HG02798 (cell line): Measurements from ENCODE around the gene VPREB3.

Experiments
- ATAC-seq: cut with Tn5 transposase; IDR thresholded peaks from one replicate; pipeline ENCODE4 v1.9.1; 2021; ENCODE audit warnings: mild to moderate bottlenecking; ENCODE audit not compliant: unreplicated experiment, poor library complexity

The VPREB3 gene

DNA sequence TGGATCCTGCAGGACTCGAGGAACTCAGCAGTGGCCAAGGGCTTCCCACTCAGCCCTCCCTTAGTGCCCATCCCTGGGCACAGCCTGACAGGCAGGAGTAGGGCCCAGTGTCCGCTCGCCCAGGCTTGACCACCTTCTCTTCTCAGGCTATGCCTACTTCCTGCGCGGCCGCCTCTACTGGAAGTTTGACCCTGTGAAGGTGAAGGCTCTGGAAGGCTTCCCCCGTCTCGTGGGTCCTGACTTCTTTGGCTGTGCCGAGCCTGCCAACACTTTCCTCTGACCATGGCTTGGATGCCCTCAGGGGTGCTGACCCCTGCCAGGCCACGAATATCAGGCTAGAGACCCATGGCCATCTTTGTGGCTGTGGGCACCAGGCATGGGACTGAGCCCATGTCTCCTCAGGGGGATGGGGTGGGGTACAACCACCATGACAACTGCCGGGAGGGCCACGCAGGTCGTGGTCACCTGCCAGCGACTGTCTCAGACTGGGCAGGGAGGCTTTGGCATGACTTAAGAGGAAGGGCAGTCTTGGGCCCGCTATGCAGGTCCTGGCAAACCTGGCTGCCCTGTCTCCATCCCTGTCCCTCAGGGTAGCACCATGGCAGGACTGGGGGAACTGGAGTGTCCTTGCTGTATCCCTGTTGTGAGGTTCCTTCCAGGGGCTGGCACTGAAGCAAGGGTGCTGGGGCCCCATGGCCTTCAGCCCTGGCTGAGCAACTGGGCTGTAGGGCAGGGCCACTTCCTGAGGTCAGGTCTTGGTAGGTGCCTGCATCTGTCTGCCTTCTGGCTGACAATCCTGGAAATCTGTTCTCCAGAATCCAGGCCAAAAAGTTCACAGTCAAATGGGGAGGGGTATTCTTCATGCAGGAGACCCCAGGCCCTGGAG, 29.3 kb upstream of the VPREB3 start:
- ATAC-seq: no peak

DNA sequence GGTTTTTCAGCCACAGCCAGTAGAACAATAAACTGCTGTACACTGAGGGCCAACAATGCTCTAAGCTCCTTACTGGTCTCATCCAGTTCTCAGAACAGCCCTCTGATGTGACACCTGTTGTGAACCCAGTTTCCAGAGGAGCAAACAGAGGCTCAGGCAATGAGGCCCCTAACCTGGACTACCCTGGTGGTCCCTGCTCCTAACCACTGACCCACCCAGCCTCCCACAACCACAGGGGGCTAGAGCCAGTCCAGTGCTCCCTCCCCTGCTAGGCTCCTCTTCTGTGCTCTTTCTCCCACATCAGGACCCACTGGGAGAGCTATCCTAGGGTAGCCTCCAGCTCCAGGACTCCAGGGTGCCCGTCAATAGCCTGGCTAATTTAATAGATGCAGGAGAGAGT, 28.5 kb upstream of the VPREB3 start:
- ATAC-seq: no peak

DNA sequence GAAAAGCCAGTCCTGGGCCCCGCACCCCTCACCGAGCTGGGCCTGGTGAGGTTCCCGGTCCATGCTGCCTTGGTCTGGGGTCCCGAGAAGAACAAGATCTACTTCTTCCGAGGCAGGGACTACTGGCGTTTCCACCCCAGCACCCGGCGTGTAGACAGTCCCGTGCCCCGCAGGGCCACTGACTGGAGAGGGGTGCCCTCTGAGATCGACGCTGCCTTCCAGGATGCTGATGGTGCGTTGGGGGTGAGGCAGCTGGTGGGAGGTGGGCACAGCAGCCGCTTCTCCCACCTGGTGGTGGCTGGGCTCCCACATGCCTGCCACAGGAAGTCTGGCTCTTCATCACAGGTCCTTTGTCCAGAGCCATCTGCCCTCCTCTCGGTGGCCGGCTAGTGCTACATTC, 28.0 kb upstream of the VPREB3 start:
- ATAC-seq: no peak

DNA sequence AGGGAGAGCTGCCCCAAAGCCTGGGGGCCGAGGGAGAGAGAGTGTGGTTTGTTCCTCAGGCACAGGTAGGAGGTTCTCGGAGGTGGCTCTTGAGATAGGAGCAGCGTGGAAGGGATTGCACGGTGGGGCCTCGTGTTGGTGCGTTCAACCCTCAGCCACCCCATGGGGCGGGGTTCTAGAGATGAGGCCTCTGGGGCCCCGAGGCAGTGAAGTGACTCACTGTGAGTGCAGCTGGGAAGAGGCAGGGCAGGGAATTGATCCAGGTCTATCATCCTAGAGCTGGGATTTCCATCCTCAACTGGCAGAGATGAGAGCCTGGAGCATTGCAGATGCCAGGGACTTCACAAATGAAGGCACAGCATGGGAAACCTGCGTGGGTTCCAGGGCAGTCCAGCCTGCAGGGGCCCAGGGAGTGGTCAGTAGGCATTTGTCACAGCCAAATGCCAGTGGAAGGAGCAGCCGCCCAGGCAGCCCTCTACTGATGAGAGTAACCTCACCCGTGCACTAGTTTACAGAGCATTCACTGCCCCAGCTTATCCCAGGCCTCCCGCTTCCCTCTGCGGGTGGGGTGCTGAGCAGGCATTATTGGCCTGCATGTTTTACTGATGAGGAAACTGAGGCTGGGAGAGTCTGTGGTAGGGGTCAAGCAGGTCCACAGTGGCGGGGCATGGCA, 27.4 kb upstream of the VPREB3 start:
- ATAC-seq: no peak

DNA sequence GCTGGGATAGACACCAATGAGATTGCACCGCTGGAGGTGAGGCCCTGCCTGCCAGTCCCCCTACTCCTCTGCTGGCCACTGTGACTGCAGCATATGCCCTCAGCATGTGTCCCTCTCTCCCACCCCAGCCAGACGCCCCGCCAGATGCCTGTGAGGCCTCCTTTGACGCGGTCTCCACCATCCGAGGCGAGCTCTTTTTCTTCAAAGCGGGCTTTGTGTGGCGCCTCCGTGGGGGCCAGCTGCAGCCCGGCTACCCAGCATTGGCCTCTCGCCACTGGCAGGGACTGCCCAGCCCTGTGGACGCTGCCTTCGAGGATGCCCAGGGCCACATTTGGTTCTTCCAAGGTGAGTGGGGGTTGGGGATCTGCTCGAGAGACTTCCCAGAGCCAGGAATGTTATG, 26.8 kb upstream of the VPREB3 start:
- no peak for ATAC-seq

DNA sequence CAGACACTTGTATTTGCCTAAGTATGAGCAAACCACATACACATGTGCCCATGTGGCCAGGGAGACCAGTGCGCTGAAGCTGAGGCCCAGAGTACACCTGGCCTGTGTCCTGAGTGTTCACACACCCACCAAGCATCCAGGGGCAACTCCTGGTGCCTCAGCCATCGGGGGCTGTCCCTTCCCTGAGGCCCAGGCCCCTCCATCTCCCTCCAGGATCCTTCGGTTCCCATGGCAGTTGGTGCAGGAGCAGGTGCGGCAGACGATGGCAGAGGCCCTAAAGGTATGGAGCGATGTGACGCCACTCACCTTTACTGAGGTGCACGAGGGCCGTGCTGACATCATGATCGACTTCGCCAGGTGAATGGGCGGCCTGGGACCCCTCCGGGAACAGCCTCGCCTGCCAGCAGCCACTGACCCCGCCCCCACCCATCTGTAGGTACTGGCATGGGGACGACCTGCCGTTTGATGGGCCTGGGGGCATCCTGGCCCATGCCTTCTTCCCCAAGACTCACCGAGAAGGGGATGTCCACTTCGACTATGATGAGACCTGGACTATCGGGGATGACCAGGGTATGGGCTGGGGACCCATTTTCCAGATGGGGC, 26.0 kb upstream of the VPREB3 start:
- no peak for ATAC-seq

DNA sequence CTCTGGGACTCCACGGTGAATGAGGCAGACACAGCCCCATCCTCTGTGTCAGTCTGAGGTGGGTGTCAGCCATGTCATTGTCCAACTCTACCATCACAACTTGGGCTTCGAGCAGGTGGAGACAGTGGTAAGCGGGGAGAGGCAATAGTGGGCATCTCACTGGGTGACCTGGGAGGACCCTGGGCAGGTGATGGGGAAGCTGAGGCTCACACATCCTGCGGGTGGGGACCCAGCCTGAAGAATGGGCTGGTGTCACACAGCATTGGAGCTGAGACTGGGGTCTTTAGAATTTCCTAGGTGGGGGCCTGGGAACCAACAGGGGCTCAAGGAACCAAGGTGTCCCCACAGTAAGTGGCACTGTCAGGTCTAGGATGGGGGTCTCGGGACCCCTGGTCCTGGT, 25.5 kb upstream of the VPREB3 start:
- ATAC-seq: no peak

DNA sequence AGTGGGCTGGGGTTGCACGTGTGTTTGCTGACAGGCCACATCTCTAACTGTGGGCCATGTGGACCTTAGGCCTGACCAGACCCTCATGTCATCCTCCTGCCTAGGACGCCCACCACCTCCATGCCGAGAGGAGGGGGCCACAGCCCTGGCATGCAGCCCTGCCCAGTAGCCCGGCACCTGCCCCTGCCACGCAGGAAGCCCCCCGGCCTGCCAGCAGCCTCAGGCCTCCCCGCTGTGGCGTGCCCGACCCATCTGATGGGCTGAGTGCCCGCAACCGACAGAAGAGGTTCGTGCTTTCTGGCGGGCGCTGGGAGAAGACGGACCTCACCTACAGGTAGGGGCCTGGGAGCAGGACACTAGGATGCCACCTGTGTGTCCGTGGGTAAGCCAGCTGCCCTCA, 24.9 kb upstream of the VPREB3 start:
- no peak for ATAC-seq

DNA sequence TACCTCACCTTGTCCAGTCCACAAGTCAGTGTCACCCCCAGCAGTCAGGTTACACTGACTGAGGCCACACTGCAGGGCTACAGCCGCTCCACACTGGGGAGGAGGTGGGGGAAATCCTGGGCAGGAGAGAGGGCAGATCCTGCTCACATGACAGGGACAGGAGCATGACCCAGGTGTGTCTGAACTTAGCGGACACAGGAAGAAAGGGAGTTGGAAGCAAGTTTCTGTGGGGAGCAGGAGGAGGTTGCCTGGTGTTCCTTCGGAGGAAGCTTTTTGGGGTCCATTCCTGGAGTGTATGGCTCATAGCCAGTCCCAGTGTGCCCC, 24.3 kb upstream of the VPREB3 start:
- no peak for ATAC-seq

DNA sequence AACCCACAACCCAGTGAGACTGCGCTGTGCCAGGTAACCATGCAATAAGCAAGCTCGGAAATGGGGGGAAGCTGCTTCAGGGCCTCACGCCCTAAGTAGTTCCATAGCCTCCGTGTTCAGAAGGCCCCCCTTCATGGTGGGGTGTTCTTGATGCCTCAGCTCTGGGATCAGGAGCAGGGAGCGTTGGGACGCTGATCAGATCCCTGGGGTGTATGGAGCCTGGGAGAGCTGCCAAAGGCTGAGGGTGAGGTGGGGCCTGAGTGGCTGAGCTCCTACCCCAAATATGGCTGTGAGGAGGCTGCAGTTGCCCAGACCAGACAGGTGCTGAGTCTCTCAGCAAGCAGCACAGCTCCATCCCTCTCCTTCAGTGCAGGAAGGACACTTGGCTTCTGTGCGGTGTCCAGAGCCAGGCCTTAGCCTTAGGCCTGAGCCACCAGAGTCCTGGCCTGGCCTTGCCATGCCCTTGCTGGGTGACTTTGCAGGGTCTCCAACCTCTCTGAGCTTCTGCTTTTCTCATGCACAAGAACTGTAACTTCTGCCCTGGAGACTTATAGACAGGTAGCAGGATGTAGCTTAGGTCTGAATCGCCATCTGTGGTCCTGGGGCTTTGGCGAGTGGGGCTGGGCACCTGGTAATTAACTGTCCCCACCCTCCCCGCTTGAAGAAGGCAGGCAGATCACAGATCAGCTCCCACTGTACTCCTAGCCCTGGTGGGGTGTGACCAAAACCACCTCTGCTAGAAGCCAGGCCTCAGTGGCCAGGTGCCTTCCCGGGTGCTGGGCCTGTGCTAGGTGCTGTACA, 23.8 kb upstream of the VPREB3 start:
- no peak for ATAC-seq

DNA sequence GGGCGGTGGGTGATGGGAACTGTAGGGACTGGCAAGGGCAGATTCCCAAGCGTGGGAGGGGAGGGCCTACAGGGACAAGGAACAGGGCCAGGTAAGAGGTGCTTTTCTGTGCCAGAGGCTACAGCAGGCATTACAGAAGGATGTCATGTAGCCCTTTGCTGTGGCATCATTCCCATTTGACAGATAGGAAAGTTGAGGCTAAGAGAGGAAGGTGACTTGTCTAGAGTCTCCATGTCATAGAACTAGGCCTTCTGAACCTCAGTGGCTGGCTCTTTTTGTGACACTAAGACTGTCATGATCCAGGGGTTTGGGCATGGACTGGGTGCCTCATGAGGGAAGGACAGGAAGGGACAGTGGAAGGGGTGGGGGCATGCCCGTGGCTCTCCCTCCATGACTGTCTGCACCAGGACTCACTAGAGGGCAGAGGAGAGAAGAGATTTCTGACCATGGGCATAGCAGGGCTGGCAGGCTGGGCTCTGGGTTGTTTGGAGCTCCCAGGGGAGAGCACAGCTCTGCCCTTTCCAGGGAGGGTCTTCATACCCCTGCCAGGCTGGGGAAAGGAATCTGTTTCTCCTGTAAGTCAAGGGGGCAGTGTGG, 21.7 kb upstream of the VPREB3 start:
- no peak for ATAC-seq

DNA sequence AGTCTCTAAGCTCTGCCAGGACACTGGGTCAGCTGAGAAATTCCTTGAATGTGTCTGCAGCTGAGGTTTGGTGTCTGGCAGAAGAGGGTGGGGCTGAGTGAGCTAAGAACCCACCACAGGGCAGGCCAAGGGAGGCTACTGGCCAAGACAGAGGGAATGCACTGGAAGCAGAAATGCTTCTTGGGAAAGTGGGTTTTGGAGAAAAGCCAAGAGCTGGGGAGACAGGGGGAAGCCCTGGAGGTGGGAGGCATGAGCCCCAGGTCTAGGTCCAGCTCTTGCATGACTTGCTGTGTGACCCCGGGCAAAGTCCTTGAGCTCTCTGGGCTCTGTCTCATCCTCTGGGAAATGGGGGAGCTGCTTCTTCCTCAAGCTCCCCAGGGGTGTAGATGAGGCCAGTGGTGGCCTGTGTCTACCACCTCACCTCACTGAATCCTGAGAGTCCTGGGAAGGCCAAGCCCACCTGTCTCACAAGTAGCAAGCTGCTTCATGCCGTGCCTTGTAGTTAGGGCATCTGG, 20.8 kb upstream of the VPREB3 start:
- ATAC-seq: no peak

DNA sequence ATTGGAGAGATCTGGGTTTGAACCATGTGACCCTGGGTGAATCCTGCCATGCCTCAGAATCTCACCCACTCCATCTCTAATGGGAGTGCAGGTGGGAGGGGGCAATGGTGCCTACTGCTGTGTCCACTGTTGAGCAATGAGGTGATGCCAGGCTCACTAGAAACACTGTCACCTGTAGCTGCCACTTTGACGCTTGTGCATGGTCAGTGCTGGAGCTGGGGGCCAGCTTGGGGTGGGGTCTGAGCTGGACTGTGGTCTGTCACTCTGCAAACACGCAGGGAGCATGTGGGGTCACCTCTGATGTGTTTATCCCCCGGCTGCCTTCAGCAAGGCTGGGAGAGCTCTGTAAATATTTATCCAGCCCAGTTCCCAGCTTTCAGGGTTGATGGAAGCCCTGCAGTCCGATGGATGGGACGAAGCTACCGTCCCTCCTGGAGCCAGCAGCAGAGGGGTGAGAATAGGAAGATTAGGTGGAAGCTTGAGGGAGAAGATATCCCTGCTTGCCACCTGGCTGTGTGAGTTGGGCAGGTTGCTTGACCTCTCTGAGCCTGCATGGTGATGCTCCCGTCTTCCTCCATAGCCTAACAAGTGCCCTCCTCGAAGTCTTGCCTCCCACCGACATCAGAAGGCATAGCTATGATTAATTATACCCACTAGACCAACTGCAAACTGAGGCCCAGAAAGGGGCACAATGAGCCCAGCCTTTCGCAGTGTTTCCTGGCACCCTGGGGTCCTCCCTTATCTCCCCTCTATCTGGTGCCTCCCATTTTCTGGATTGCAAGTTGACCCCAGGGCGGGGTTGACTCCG, 20.1 kb upstream of the VPREB3 start:
- no peak for ATAC-seq

DNA sequence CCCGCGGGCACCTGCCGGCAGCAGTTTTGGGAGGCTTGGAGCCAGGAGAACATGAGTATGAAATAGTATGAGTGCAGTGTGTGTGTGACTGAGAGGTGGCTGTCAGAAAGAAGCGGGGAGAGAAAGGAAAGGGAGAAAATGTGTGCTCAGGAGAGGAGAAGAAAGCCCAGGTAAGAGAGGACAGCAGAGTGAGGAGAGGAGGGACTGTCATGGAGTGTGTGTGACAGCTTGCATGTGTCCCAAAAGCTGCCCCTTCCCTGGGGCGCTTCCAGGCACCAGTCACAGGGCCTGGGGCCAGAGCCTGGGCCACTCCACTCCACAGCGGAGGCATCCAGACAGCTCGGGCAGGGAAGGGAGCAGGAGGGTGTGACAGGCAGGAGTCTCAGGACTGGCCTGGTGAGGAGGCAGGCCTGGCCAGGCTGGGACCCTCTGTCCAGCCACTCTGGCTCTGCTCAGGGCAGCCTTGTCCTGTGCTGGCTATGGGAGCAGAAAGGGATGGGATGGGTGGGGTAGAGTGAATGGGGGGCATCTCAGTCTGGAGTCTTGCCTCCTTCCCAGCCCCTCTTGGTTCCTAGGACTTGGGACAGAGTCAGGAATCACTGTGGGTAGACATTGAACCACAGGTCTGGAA, 19.4 kb upstream of the VPREB3 start:
- no peak for ATAC-seq

DNA sequence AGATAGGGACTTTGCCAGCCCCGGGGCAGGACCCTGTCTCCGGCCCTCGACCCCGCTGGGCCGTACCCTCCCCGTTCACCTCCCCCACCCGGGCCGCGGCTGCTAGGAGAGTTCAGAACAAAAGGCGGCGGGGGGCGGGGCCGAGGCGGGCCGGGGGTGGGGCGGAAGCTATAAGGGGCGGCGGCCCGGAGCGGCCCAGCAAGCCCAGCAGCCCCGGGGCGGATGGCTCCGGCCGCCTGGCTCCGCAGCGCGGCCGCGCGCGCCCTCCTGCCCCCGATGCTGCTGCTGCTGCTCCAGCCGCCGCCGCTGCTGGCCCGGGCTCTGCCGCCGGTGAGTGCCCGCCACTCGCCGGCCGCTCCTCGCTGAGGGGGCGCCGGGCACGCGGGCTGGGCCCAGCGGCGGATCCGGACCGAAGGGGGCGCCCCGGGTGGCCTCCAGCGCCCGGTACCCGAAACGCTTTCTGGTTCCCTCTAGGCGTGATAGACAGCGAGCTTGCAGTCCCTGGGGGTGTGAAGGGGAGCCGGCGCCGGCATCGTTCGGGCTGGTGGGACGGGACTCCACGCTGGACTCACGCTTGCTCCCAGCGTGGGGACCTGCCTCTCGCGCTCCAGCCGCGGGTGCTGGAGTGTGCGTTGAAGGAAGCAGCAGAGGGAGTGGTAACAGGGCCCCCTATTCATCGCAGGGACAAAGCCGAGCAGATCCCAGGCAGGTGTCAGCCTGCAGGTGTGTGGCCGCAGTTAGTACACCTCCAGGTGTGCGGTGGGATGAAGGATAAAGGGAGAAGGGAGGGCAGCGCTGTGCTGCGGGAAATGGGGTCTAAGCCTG, 18.6 kb upstream of the VPREB3 start, which contains the start of gene MMP11:
Gene MMP11 (plus strand): TSS at position 201 of the 825 bp plus-strand sequence. CDS start 22 bp downstream, at position 223.
- ATAC-seq: no peak

DNA sequence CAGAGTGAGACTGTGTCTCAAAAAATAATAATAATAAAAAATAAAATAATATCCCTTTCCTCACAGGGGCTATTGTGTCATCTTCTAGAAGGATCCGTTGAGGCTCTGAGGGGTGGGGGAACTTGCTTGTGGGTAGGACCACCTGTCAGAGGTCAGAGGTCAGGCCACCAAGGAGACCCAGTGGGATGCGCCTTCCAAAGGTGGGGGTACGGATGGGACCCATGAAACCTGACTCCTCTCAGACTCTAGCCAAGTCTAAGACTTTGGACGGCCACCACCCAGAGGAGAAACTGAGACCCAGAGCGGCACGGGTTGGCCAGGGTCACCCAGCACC, 18.1 kb upstream of the VPREB3 start:
- ATAC-seq: no peak

DNA sequence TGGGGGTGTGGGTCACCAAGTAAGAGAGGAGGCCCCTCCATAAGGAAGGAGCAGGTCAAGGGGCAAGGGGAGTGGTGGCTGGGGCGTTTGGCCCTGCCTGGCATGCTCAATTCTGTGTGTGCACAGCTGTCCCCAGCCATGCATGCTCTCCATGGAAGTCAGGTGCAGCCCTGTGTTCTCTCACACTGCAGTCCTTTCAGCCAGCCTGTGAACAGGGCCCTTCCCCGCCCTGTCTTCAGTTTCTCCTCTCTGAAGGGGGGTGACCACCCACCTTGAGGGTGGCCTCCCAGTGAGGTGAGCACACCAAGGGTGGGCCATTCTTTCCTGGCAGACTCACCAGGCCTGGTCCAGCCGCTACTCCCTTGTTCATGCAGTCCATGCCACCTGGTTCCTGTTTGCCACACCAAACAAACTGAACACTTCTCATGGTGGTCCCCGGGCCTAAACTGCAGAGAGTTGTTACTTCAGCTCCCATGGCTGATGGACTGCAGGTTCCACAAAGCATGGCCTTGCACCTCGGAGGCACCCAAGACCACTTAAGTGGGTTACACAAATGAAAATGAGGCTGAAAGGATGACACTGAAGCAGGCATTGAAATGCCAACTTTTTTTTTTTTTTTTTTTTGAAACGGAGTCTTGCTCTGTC, 15.2 kb upstream of the VPREB3 start:
- ATAC-seq: no peak
